OCI-LY7 (cell line): ENCODE results near the gene MAP1S. TPM values are rescaled to one million over a fixed set of nuclear protein-coding genes. Genes with fewer than 3 reads are reported as not detected.

ENCODE experiments used
- BruUV-seq: library from RNA; stranded (reverse); fragments of 400-500 nt; replicated peaks from 2 replicates; lab custom pipeline; 2021; lab: Mats Ljungman, UMichigan
- CTCF ChIA-PET: fragments of 300-600 bp; sonication (Branson Sonifier 250); formaldehyde crosslinking; loops from one replicate; lab custom pipeline; 2022; ENCODE audit warnings: antibody characterized with exemption; ENCODE audit not compliant: unreplicated experiment; lab: Charles Lee
- POLR2A ChIA-PET: fragments of 300-600 bp; sonication (Branson Sonifier 250); formaldehyde crosslinking; loops from one replicate; lab custom pipeline; 2022; ENCODE audit warnings: antibody characterized with exemption; lab: Charles Lee
- DNase-seq: peaks from one replicate; pipeline ENCODE4 v3.0.0-alpha.2; 2015; ENCODE audit warnings: low spot score
- H2AFZ ChIP-seq: fragments of 200-600 bp; sonication (generic), shearing (Covaris generic); 2 replicates; pipeline ENCODE4 v1.6.1; 2014; ENCODE audit warnings: mild to moderate bottlenecking, antibody characterized with exemption, low read length, moderate library complexity
- H3K27ac ChIP-seq: fragments of 200-600 bp; sonication (generic); 2 replicates; pipeline ENCODE4 v1.5.1; 2014; ENCODE audit warnings: mixed run types, low read depth, mild to moderate bottlenecking, moderate library complexity, low read length, inconsistent platforms; ENCODE audit not compliant: poor library complexity, severe bottlenecking
- H3K36me3 ChIP-seq: fragments of 200-600 bp; sonication (generic); 2 replicates; pipeline ENCODE4 v1.6.1; 2014; ENCODE audit warnings: mild to moderate bottlenecking, antibody characterized with exemption, low read length, moderate library complexity, mixed read lengths; ENCODE audit not compliant: insufficient read depth
- H3K4me1 ChIP-seq: fragments of 200-600 bp; sonication (generic); 2 replicates; pipeline ENCODE4 v1.5.1; 2014; ENCODE audit warnings: mild to moderate bottlenecking, low read length; ENCODE audit not compliant: insufficient read depth, poor library complexity, severe bottlenecking
- H3K4me2 ChIP-seq: fragments of 200-600 bp; sonication (generic); 2 replicates; pipeline ENCODE4 v1.6.1; 2014; ENCODE audit warnings: mild to moderate bottlenecking, low read length
- H3K4me3 ChIP-seq: fragments of 200-600 bp; sonication (generic); 2 replicates; pipeline ENCODE4 v1.5.1; 2014; ENCODE audit warnings: mild to moderate bottlenecking, low read depth, low read length; ENCODE audit not compliant: poor library complexity, severe bottlenecking
- H3K79me2 ChIP-seq: fragments of 200-600 bp; sonication (generic); 2 replicates; pipeline ENCODE4 v1.6.1; 2016; ENCODE audit warnings: low read depth, mild to moderate bottlenecking, low read length, moderate library complexity, mixed read lengths; ENCODE audit not compliant: insufficient read depth
- H3K9me2 ChIP-seq: fragments of 200-600 bp; sonication (generic); 2 replicates; pipeline ENCODE4 v1.6.1; 2016; ENCODE audit warnings: mild to moderate bottlenecking, low read length, mixed read lengths; ENCODE audit not compliant: insufficient read depth
- H3K9me3 ChIP-seq: fragments of 200-600 bp; sonication (generic); 2 replicates; pipeline ENCODE4 v1.6.1; 2014; ENCODE audit warnings: mild to moderate bottlenecking, mixed run types, low read length, mixed read lengths
- H4K20me1 ChIP-seq: fragments of 200-600 bp; sonication (generic); 2 replicates; pipeline ENCODE4 v1.6.1; 2014; ENCODE audit warnings: mild to moderate bottlenecking, antibody characterized with exemption, low read length, moderate library complexity, mixed read lengths; ENCODE audit not compliant: insufficient read depth
- EZH2phosphoT487 ChIP-seq: fragments of 200-600 bp; sonication (generic); IDR thresholded peaks from 2 replicates; pipeline ENCODE4 v1.6.1; 2018; ENCODE audit warnings: low read depth, borderline replicate concordance, mild to moderate bottlenecking, mixed run types, antibody characterized with exemption, low read length, moderate library complexity, mixed read lengths
- intact Hi-C: fragments of 100-400 bp; cut with micrococcal nuclease; formaldehyde crosslinking; loops from one replicate; pipeline ENCODE4 v1.10.0; 2022; ENCODE audit not compliant: unreplicated experiment
- total RNA-seq, 2 experiments: library from RNA; depleted of rRNA in 1 of 2; stranded (reverse); fragments of >200 nt in 1 of 2; shearing (Covaris generic) in 1 of 2; gene quantifications; 2 replicates each; pipeline ENCODE4 v1.2.3, GENCODE V29; 2014 to 2022
- TF ChIP-seq, protein P1 (sequence below): fragments of 200-600 bp; sonication (generic); conservative IDR thresholded peaks from 2 replicates; pipeline ENCODE4 v1.5.1; 2014; ENCODE audit warnings: mild to moderate bottlenecking, antibody characterized with exemption, low read length, moderate library complexity, mixed read lengths

Gene MAP1S
- total RNA-seq, 2 experiments from 2014 or later = 31.6 to 53.1 TPM

- Histone ChIP-seq H3K79me2 (no peaks in the 10 kb centered on the region), H3K9me2 (no peaks in the 10 kb centered on the region), H2AFZ (no peak overlapping the region), H3K36me3 (no peaks in the 10 kb centered on the region), H3K4me2 (no peak overlapping the region), H3K9me3 (no peaks in the 10 kb centered on the region), H3K4me1 (no peaks in the 10 kb centered on the region), H3K27ac (no peak overlapping the region), H3K4me3 (no peak overlapping the region), H4K20me1 (no peaks in the 10 kb centered on the region)
- ChIA-PET CTCF (interaction anchor here (0.7 kb wide), 1 partner anchor 26 kb away, joined by 3 read pairs; no protein-coding TSS in a partner anchor), POLR2A (interaction anchor here (0.5 kb wide), 2 partner anchors 19 to 112 kb away, joined by 4 to 5 read pairs; no protein-coding TSS in a partner anchor)
- no peak for DNase-seq
- intact Hi-C loops = no loop called here
- no TSS peak for BruUV-seq
- no peak for TF ChIP-seq EZH2phosphoT487
- TF ChIP-seq, protein P1, sequence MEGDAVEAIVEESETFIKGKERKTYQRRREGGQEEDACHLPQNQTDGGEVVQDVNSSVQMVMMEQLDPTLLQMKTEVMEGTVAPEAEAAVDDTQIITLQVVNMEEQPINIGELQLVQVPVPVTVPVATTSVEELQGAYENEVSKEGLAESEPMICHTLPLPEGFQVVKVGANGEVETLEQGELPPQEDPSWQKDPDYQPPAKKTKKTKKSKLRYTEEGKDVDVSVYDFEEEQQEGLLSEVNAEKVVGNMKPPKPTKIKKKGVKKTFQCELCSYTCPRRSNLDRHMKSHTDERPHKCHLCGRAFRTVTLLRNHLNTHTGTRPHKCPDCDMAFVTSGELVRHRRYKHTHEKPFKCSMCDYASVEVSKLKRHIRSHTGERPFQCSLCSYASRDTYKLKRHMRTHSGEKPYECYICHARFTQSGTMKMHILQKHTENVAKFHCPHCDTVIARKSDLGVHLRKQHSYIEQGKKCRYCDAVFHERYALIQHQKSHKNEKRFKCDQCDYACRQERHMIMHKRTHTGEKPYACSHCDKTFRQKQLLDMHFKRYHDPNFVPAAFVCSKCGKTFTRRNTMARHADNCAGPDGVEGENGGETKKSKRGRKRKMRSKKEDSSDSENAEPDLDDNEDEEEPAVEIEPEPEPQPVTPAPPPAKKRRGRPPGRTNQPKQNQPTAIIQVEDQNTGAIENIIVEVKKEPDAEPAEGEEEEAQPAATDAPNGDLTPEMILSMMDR = no peak
Observed at GRCh38 chr19:17686592-17687024, 32.7 kb upstream of the MAP1S start.

DNA sequence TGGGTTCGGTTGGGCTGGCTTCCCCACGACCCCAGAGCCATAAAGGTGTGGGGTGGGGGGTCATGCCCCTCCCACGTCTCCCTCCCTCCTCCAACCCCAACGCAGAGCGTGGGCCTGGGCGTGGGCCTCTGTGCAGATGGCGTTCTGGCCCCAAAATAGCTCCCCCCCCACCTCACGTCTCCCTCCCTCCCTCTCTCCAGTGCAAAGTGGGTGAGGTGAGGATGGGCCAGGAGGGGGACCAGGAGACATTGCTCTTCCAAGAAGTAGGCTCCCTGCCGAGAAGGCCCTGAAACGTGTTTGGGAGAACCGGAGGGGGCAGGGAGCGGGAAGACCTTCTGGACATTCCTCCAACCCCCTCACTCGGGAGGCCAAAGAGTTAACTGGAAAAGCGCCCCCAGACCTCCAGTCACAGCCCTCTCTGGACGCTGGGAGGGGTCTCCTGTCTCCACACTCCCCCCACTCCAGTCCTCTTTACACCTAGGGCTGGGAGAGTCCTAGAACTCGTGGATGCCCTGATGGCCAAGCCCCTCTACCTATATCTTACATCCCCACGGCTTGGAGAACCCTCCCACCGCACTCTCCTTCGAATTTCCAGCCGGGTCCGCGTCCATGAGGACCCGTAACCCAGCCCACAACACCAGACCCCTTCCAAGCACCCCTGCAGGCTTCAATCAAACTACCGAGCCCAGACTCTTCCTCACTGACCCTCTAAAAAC lies 32.0 kb upstream of the MAP1S start:
- no peak for DNase-seq
- H3K36me3 ChIP-seq = no peaks in the 10 kb centered on the region
- H3K4me1 ChIP-seq = no peaks in the 10 kb centered on the region
- ChIA-PET CTCF (no interaction called here), POLR2A (interaction anchor here (0.5 kb wide), 1 partner anchor 19 kb away, joined by 5 read pairs; no protein-coding TSS in a partner anchor)
- no peak overlapping the region for H3K4me2 ChIP-seq
- H3K4me3 ChIP-seq = no peak overlapping the region
- H2AFZ ChIP-seq = no peak overlapping the region
- no peaks in the 10 kb centered on the region for H3K9me2 ChIP-seq
- intact Hi-C loops = no loop called here
- no peaks in the 10 kb centered on the region for H3K9me3 ChIP-seq
- H3K79me2 ChIP-seq = no peaks in the 10 kb centered on the region
- H3K27ac ChIP-seq = no peak overlapping the region
- TF ChIP-seq, protein P1 = no peak
- no peak for TF ChIP-seq EZH2phosphoT487
- no TSS peak for BruUV-seq
- H4K20me1 ChIP-seq = no peaks in the 10 kb centered on the region
